ENCODE results near the gene FZD8. TPM values are rescaled to one million over a fixed set of nuclear protein-coding genes. Genes with fewer than 3 reads are reported as not detected.
A peak's percentile ranks its signal among the peaks of the same experiment; 100 is the strongest.

FZD8 gene
- total RNA-seq, 1 experiment from 2014 or later = 13.7 TPM

GRCh38 chr10:35674843-35675242 is 32.7 kb upstream of the FZD8 start:
- Mint-ChIP-seq H3K4me3 (no peak overlapping the region), H3K27ac (no peak overlapping the region), H3K27me3 (ENCODE audit: low read depth) (no peaks in the 10 kb centered on the region), H3K4me1 (peaks cover 6% of the 10 kb centered on the region), H3K9me3 (no peaks in the 10 kb centered on the region), H3K36me3 (no peaks in the 10 kb centered on the region)
- no peak for TF ChIP-seq ZNF281 (CRISPR knock-in tag; IDR thresholded peaks at IDR 0.05)
- no peak for TF ChIP-seq GTF2I (CRISPR knock-in tag; conservative IDR thresholded peaks at IDR 0.05)
- no peak for TF ChIP-seq ZNF425 (CRISPR knock-in tag; conservative IDR thresholded peaks at IDR 0.05)
- no peak for TF ChIP-seq E2F1 (CRISPR knock-in tag; IDR thresholded peaks at IDR 0.05)
- TF ChIP-seq ELF4 (CRISPR knock-in tag; IDR thresholded peaks at IDR 0.05; ENCODE audit: low read depth) = no peak
- TF ChIP-seq NFATC4 (CRISPR knock-in tag; IDR thresholded peaks at IDR 0.05) = no peak
- TF ChIP-seq TCF7 (CRISPR knock-in tag; IDR thresholded peaks at IDR 0.05; ENCODE audit: low read depth) = no peak
- no peak for TF ChIP-seq SMAD4 (CRISPR knock-in tag; IDR thresholded peaks at IDR 0.05)
- no peak for TF ChIP-seq ZBTB43 (CRISPR knock-in tag; IDR thresholded peaks at IDR 0.05)
- ChIA-PET CTCF (no interaction called here), POLR2A (no interaction called here)
- DNase-seq (ENCODE audit: low spot score) = no peak
- ATAC-seq = no peak

- Mint-ChIP-seq H3K27me3 (ENCODE audit: low read depth) (peaks cover 3% of the 10 kb centered on the region; the same call in 1 of the 2 replicates), H3K27ac (peak overlapping the region; percentile 92), H3K4me3 (no peak overlapping the region), H3K36me3 (peaks cover 18% of the 10 kb centered on the region), H3K9me3 (peaks cover 17% of the 10 kb centered on the region), H3K4me1 (peaks cover 33% of the 10 kb centered on the region)
- peak; percentile 79 for ATAC-seq
- POLR2A ChIA-PET = no interaction called here
- TF ChIP-seq NR3C1 (CRISPR knock-in tag; conservative IDR thresholded peaks at IDR 0.05; ENCODE audit: low read depth) (no peak), NFE2L1 (CRISPR knock-in tag; IDR thresholded peaks at IDR 0.05) (0 out of 2 replicates have a peak, but pooled peaks have one; percentile 22), FOXP1 (CRISPR knock-in tag; IDR thresholded peaks at IDR 0.05; ENCODE audit: borderline replicate concordance) (peak; percentile 53; the same call in 1 of the 2 replicates), E2F5 (CRISPR knock-in tag; IDR thresholded peaks at IDR 0.05) (no peak), ATF6 (CRISPR knock-in tag; IDR thresholded peaks at IDR 0.05) (0 out of 2 replicates have a peak, but pooled peaks have one; percentile 23), CBFB (CRISPR knock-in tag; IDR thresholded peaks at IDR 0.05; ENCODE audit: low read depth) (peak; percentile 77; the same call in 1 of the 2 replicates)
- DNase-seq (ENCODE audit: low spot score) = no peak
- CTCF ChIA-PET = interaction anchor here (1.4 to 1.8 kb wide), 2 partner anchors 34 to 113 kb away, joined by 3 to 4 read pairs; no protein-coding TSS in a partner anchor
These were observed 27.0 kb upstream of the FZD8 start for GRCh38 chr10:35668865-35669650.

All from WTC11 (cell line).